Peyer's patch (tissue), 4 donors: Measurements from ENCODE around the gene ODF2L. TPM values are rescaled to one million over a fixed set of nuclear protein-coding genes. Genes with fewer than 3 reads are reported as not detected.
"Not testable (repeated sequence)": the region's sequence is repeated elsewhere in the genome, so short reads cannot be mapped to it uniquely, and the experiment has no call there.

Experiments
- DNase-seq, 3 donors: peaks; one replicate each; pipeline ENCODE4 v3.0.0-alpha.2; 2017 to 2019
- H3K27ac ChIP-seq, 4 donors: fragments of 200-600 bp; sonication (generic); one replicate each; pipeline ENCODE4 v1.5.1; 2016 to 2019
- H3K27me3 ChIP-seq, 2 donors: fragments of 200-600 bp; sonication (generic); one replicate each; pipeline ENCODE4 v1.5.1; 2019
- H3K36me3 ChIP-seq, 3 donors: fragments of 200-600 bp; sonication (generic); one replicate each; pipeline ENCODE4 v1.5.1; 2016 to 2019
- H3K4me1 ChIP-seq, 4 donors: fragments of 200-600 bp; sonication (generic); one replicate each; pipeline ENCODE4 v1.5.1; 2016 to 2019
- H3K4me3 ChIP-seq, 4 donors: fragments of 200-600 bp; sonication (generic); 1 replicate in 3 of 4; 2 replicates in 1 of 4; pipeline ENCODE4 v1.5.1; 2016 to 2019; ENCODE audit warnings: mild to moderate bottlenecking in 1 of 4
- H3K9me3 ChIP-seq, 4 donors: fragments of 200-600 bp; sonication (generic); one replicate each; pipeline ENCODE4 v1.5.1; 2016 to 2019; ENCODE audit warnings: mild to moderate bottlenecking in 1 of 4
- CTCF ChIP-seq, 6 experiments: fragments of 450-650 bp in 4 of 6; fragments of 200-600 bp in 2 of 6; sonication (generic) in 1 of 6; IDR thresholded peaks; one replicate each; pipeline ENCODE4 v1.5.1; 2017 to 2019; ENCODE audit warnings: antibody characterized with exemption in 6 of 6, mild to moderate bottlenecking in 3 of 6, moderate library complexity in 1 of 6
- POLR2A ChIP-seq, 2 donors: fragments of 450-650 bp; IDR thresholded peaks; one replicate each; pipeline ENCODE4 v1.5.1; 2017; ENCODE audit warnings: antibody characterized with exemption in 2 of 2, mild to moderate bottlenecking in 2 of 2, moderate library complexity in 2 of 2
- total RNA-seq, 4 donors: library from RNA; depleted of rRNA; stranded (reverse); fragments of >200 nt; gene quantifications; one replicate each; pipeline ENCODE4 v1.1.0, GENCODE V29; 2016

The ODF2L gene
- total RNA-seq, 4 donors from 2014 or later, result 29.8 to 225 (median 46.5) TPM

GRCh38 chr1:86356247-86356646 is 39.9 kb downstream of the ODF2L start:
- TF ChIP-seq POLR2A (IDR thresholded peaks at IDR 0.05) (no peak), CTCF (IDR thresholded peaks at IDR 0.05) (no peak)
- no peaks in the 10 kb centered on the region for H3K9me3 ChIP-seq
- DNase-seq, result no peak
- H3K4me3 ChIP-seq, result no peak overlapping the region
- H3K27me3 ChIP-seq, result no peaks in the 10 kb centered on the region
- H3K36me3 ChIP-seq, result peaks cover 0 to 17% (median 3%) of the 10 kb centered on the region in 3 donors
- no peaks in the 10 kb centered on the region for H3K4me1 ChIP-seq
- H3K27ac ChIP-seq, result no peak overlapping the region

- no peaks in the 10 kb centered on the region for H3K27me3 ChIP-seq
- no peak overlapping the region for H3K4me3 ChIP-seq
- no peaks in the 10 kb centered on the region for H3K9me3 ChIP-seq
Measured at GRCh38 chr1:86352086-86352485, 44.0 kb downstream of the ODF2L start.

GRCh38 chr1:86350230-86350629 is 45.9 kb downstream of the ODF2L start:
- not testable (repeated sequence) for H3K4me3 ChIP-seq, H3K27me3 ChIP-seq, DNase-seq, H3K4me1 ChIP-seq, H3K9me3 ChIP-seq, H3K27ac ChIP-seq
- H3K36me3 ChIP-seq, result peaks cover 0 to 13% (median 3%) of the 10 kb centered on the region in 3 donors

More at GRCh38 chr1:86352086-86352485, 44.0 kb downstream of the ODF2L start:
- peaks cover 0 to 13% (median 3%) of the 10 kb centered on the region in 3 donors for H3K36me3 ChIP-seq
- H3K4me1 ChIP-seq, result no peaks in the 10 kb centered on the region
- no peak for DNase-seq
- no peak for TF ChIP-seq POLR2A (IDR thresholded peaks at IDR 0.05)
- no peak overlapping the region for H3K27ac ChIP-seq

GRCh38 chr1:86346388-86346787 is 49.7 kb downstream of the ODF2L start:
- no peak for DNase-seq
- H3K4me1 ChIP-seq, result no peaks in the 10 kb centered on the region

GRCh38 chr1:86345042-86345441 is 51.1 kb downstream of the ODF2L start:
- H3K27ac ChIP-seq, result no peak overlapping the region
- no peaks in the 10 kb centered on the region for H3K36me3 ChIP-seq
- H3K9me3 ChIP-seq, result no peaks in the 10 kb centered on the region
- H3K4me1 ChIP-seq, result no peaks in the 10 kb centered on the region
- no peaks in the 10 kb centered on the region for H3K27me3 ChIP-seq
- no peak overlapping the region for H3K4me3 ChIP-seq
- no peak for TF ChIP-seq POLR2A (IDR thresholded peaks at IDR 0.05)
- no peak for TF ChIP-seq CTCF (IDR thresholded peaks at IDR 0.05)
- no peak for DNase-seq

More at GRCh38 chr1:86346388-86346787, 49.7 kb downstream of the ODF2L start:
- Histone ChIP-seq H3K4me3 (no peak overlapping the region), H3K9me3 (no peaks in the 10 kb centered on the region), H3K36me3 (no peaks in the 10 kb centered on the region), H3K27ac (no peak overlapping the region), H3K27me3 (no peaks in the 10 kb centered on the region)
- TF ChIP-seq POLR2A (IDR thresholded peaks at IDR 0.05), result no peak
- no peak for TF ChIP-seq CTCF (IDR thresholded peaks at IDR 0.05)

GRCh38 chr1:86339906-86340305 is 56.2 kb downstream of the ODF2L start:
- no peaks in the 10 kb centered on the region for H3K9me3 ChIP-seq
- H3K27ac ChIP-seq, result no peak overlapping the region
- H3K36me3 ChIP-seq, result no peaks in the 10 kb centered on the region
- TF ChIP-seq POLR2A (IDR thresholded peaks at IDR 0.05) (no peak), CTCF (IDR thresholded peaks at IDR 0.05) (no peak)
- DNase-seq, result no peak
- no peaks in the 10 kb centered on the region for H3K27me3 ChIP-seq
- H3K4me1 ChIP-seq, result no peaks in the 10 kb centered on the region
- H3K4me3 ChIP-seq, result no peak overlapping the region
